Spleen (tissue), 11 donors: ENCODE measurements around the gene SENP1. TPM values are rescaled to one million over a fixed set of nuclear protein-coding genes. Genes with fewer than 3 reads are reported as not detected.

ENCODE experiments used
- DNase-seq: peaks from one replicate; pipeline ENCODE4 v3.0.0-alpha.2; 2020
- H3K27ac ChIP-seq, 8 donors: fragments of 200-600 bp; sonication (generic) in 7 of 8; 1 replicate in 4 of 8; 2 replicates in 4 of 8; pipeline versions ENCODE4 v1.5.0 to v1.8.0; 2016 to 2021; ENCODE audit warnings: inconsistent platforms in 4 of 8, mild to moderate bottlenecking in 4 of 8, moderate library complexity in 1 of 8
- H3K27me3 ChIP-seq, 7 donors: fragments of 200-600 bp; sonication (generic) in 6 of 7; replicated peaks in 1 of 7; 1 replicate in 4 of 7; 2 replicates in 3 of 7; pipeline versions ENCODE4 v1.5.0 to v1.8.0; 2016 to 2021; ENCODE audit warnings: inconsistent platforms in 3 of 7, mild to moderate bottlenecking in 1 of 7
- H3K36me3 ChIP-seq, 6 donors: fragments of 200-600 bp; sonication (generic) in 5 of 6; 1 replicate in 4 of 6; 2 replicates in 2 of 6; pipeline versions ENCODE4 v1.5.0 to v1.8.0; 2016 to 2021; ENCODE audit warnings: inconsistent platforms in 2 of 6
- H3K4me1 ChIP-seq, 6 donors: fragments of 200-600 bp; sonication (generic) in 5 of 6; 1 replicate in 3 of 6; 2 replicates in 3 of 6; pipeline versions ENCODE4 v1.5.0 to v1.8.0; 2016 to 2021; ENCODE audit warnings: inconsistent platforms in 3 of 6
- H3K4me3 ChIP-seq, 8 donors: fragments of 200-600 bp; sonication (generic) in 7 of 8; 1 replicate in 4 of 8; 2 replicates in 4 of 8; pipeline versions ENCODE4 v1.5.0 to v1.8.0; 2016 to 2021; ENCODE audit warnings: inconsistent platforms in 4 of 8, mild to moderate bottlenecking in 4 of 8, moderate library complexity in 2 of 8
- H3K9me3 ChIP-seq, 8 donors: fragments of 200-600 bp; sonication (generic) in 7 of 8; 1 replicate in 4 of 8; 2 replicates in 4 of 8; pipeline versions ENCODE4 v1.5.0 to v1.8.0; 2016 to 2021; ENCODE audit warnings: inconsistent platforms in 4 of 8
- CTCF ChIP-seq, 11 experiments: fragments of 200-600 bp in 7 of 11; fragments of 450-650 bp in 4 of 11; sonication (generic) in 4 of 11; IDR thresholded peaks in 8 of 11; conservative IDR thresholded peaks in 3 of 11; 1 replicate in 7 of 11; 2 replicates in 4 of 11; pipeline versions ENCODE4 v1.4.0 to v1.8.0; 2016 to 2021; ENCODE audit warnings: antibody characterized with exemption in 11 of 11, inconsistent platforms in 4 of 11, mild to moderate bottlenecking in 1 of 11
- POLR2A ChIP-seq, 3 donors: fragments of 450-650 bp; IDR thresholded peaks; one replicate each; pipeline ENCODE4 v1.5.1; 2017; ENCODE audit warnings: antibody characterized with exemption in 3 of 3, mild to moderate bottlenecking in 1 of 3
- POLR2AphosphoS5 ChIP-seq, 3 donors: sonication (generic); formaldehyde crosslinking; IDR thresholded peaks; one replicate each; pipeline ENCODE4 v1.5.1; 2017; ENCODE audit warnings: antibody characterized with exemption in 3 of 3
- WGBS, 5 donors: extraction: QIAGEN DNeasy Blood & Tissue Kit in 3 of 5; methylation state at CpG; one replicate each; pipeline versions ENCODE4 v1.1.5 to v1.1.7; 2013 to 2018; 5-methylcytosine and 5-hydroxymethylcytosine counted together
- intact Hi-C: fragments of 100-400 bp; cut with DNase I; formaldehyde crosslinking; loops from one replicate; pipeline ENCODE4 v1.15.0; 2023; ENCODE audit warnings: low total_unique reads
- polyA plus RNA-seq, 3 donors: library from polyadenylated mRNA; stranded (reverse); fragments of 200-250 nt; gene quantifications; one replicate each; pipeline ENCODE4 v1.2.1, GENCODE V29; 2013
- total RNA-seq, 7 donors: library from RNA; depleted of rRNA in 3 of 7; stranded (reverse); fragments of >200 nt in 3 of 7; fragmentation: NEBNext Ultra II Directional in 4 of 7; extraction: Animal tissue kit (Norgen Biotek cat#: 25700) in 4 of 7; gene quantifications; one replicate each; pipeline versions ENCODE4 v1.1.0 to v1.2.1, GENCODE V29; 2016 to 2021
- donor health status: healthy with polysubstance abuse.
- donor health status: DM: no; HTN: no; CAD: no; lungs with moderate emphysema.
- donor health status: DM: no; HTN: no; CAD: no.
- donor health status: Bipolar disorder and iron deficiency.
- donor health status: healthy.
- donor health status: DM: no; HTN: no; CAD: no.
- donor health status: DM: yes; HTN: yes; CAD: no.

Gene SENP1
- total and polyA plus RNA-seq, 10 donors = 3.7 to 37.4 (median 25.6) TPM

GRCh38 chr12:48009471-48009870 is 96.4 kb downstream of the SENP1 start:
- WGBS, 5 donors = 46 to 89% (median 70%) methylated on average over 1 of the region's 1 CpG
- Histone ChIP-seq H3K9me3 (no peaks in the 10 kb centered on the region), H3K4me3 (no peak overlapping the region), H3K4me1 (peaks cover 4 to 11% (median 8%) of the 10 kb centered on the region in 6 donors), H3K27me3 (peaks cover 7 to 73% (median 22%) of the 10 kb centered on the region in 7 donors), H3K36me3 (no peaks in the 10 kb centered on the region), H3K27ac (no peak overlapping the region)
- intact Hi-C loops = no loop called here
- TF ChIP-seq POLR2AphosphoS5 (IDR thresholded peaks at IDR 0.05) = no peak
- TF ChIP-seq CTCF (IDR thresholded peaks at IDR 0.05 in 8 of 11, conservative IDR thresholded peaks at IDR 0.05 in 3 of 11) = no peak
- no peak for TF ChIP-seq POLR2A (IDR thresholded peaks at IDR 0.05)
- DNase-seq = no peak

- Histone ChIP-seq H3K27me3 (peaks cover 10 to 76% (median 27%) of the 10 kb centered on the region in 7 donors), H3K4me3 (no peak overlapping the region), H3K9me3 (no peaks in the 10 kb centered on the region), H3K27ac (no peak overlapping the region), H3K4me1 (peaks cover 9 to 16% (median 13%) of the 10 kb centered on the region in 6 donors), H3K36me3 (no peaks in the 10 kb centered on the region)
- intact Hi-C loops = no loop called here
- 75 to 85% (median 78%) methylated on average over 4 of the region's 4 CpGs for WGBS, 5 donors
- no peak for DNase-seq
- TF ChIP-seq CTCF (IDR thresholded peaks at IDR 0.05 in 8 of 11, conservative IDR thresholded peaks at IDR 0.05 in 3 of 11) (no peak), POLR2A (IDR thresholded peaks at IDR 0.05) (no peak), POLR2AphosphoS5 (IDR thresholded peaks at IDR 0.05) (no peak)
These were observed 96.9 kb downstream of the SENP1 start for GRCh38 chr12:48008950-48009349.

- Histone ChIP-seq H3K4me3 (no peak overlapping the region), H3K9me3 (no peaks in the 10 kb centered on the region), H3K4me1 (peaks cover 15 to 22% (median 19%) of the 10 kb centered on the region in 6 donors), H3K27ac (no peak overlapping the region), H3K36me3 (no peaks in the 10 kb centered on the region), H3K27me3 (peaks cover 10 to 82% (median 33%) of the 10 kb centered on the region in 7 donors)
- DNase-seq = no peak
- intact Hi-C loops = no loop called here
- TF ChIP-seq POLR2A (IDR thresholded peaks at IDR 0.05) (no peak), POLR2AphosphoS5 (IDR thresholded peaks at IDR 0.05) (no peak), CTCF (IDR thresholded peaks at IDR 0.05 in 8 of 11, conservative IDR thresholded peaks at IDR 0.05 in 3 of 11) (no peak)
- WGBS, 5 donors = 60 to 86% (median 66%) methylated on average over 2 of the region's 2 CpGs
These were observed 97.5 kb downstream of the SENP1 start for GRCh38 chr12:48008349-48008748.

GRCh38 chr12:48007206-48007605 is 98.7 kb downstream of the SENP1 start:
- no peak for TF ChIP-seq CTCF (IDR thresholded peaks at IDR 0.05 in 8 of 11, conservative IDR thresholded peaks at IDR 0.05 in 3 of 11)
- no peak for TF ChIP-seq POLR2AphosphoS5 (IDR thresholded peaks at IDR 0.05)
- no peak for TF ChIP-seq POLR2A (IDR thresholded peaks at IDR 0.05)
- no peak for DNase-seq
- Histone ChIP-seq H3K9me3 (no peaks in the 10 kb centered on the region), H3K36me3 (no peaks in the 10 kb centered on the region), H3K4me3 (no peak overlapping the region), H3K27ac (no peak overlapping the region), H3K4me1 (peaks cover 25 to 34% (median 31%) of the 10 kb centered on the region in 6 donors), H3K27me3 (peaks cover 10 to 93% (median 43%) of the 10 kb centered on the region in 7 donors)
- intact Hi-C loops = no loop called here
- 84 to 96% (median 91%) methylated on average over 4 of the region's 4 CpGs for WGBS, 5 donors
